ENCODE data around the gene NCBP1.

The NCBP1 gene

DNA sequence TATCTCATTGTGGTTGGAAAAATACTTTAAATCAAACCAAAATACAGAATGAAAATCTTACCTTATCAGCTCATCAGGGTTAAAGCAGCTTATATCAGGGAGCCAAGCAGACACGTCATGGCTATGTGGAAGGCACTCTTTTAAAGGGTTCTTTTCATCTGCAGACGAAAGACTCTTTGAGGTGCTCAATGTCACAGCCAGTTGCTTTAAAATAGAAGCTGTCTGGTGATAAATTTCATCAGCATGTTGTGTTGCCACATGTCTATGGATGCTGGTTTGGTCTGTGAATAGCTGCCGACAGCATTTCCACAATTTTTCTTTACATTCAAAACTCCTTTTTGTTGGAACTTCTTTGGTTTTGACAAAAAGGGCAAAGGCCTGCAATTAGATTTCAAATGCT is 8.0 kb upstream of the NCBP1 start:
- DNase-seq = no peak

DNA sequence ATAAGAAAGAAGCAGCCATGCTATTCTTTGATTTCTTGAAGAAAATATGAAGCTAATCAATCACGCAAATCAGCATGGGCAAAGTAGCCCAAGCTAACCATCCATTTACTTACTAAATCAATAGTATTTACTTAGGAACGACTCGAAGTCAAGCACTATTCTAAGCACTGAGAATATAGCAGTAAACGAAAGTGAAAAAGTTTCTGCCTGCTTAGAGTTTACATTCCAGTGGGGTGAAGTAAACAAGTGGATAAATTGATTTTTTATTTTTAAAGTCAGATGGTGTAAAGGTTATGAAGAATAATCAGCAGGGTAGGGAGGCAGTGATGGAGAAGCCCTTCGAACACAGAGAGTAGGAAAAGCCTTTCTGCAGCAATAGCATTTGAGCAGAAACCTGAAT is 6.0 kb upstream of the NCBP1 start:
- no peak for DNase-seq

DNA sequence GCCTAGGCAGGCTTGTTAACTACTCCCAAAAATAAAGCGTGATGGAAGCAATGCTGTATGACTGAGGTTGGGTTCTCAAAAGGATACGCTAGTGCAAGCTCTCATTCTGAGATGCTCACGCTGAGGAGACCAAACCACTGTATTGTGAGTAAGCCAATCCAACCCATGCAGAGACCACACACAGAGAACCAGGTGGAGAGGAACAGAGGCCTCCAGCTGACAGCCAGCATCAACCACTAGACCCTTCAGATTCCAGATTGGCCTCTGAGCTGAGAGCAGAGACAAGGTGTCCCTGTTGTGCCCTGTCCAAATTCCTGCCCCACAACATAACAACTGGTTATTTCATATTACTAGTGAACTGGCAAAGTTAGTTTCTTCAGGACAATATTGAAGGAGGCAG is 5.0 kb upstream of the NCBP1 start:
- no peak for DNase-seq

DNA sequence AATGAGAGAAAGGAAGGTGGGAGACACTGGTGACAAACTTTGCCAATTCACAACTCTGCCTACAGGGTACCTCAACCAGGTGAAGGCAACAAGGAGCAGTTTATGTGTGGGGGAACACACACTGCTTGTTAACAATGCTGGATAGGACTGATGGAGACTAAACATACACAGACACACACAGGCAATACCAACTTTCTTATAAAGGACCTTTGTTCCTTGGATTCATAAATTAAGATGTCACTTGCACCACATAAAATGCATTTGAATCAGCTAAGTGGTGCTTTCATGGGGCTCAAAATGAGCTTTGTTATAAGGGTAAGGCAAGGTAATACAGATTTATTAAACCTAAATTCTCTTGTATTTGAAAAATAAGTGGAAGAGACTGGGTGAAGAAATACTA is 4.5 kb upstream of the NCBP1 start:
- no peak for DNase-seq

DNA sequence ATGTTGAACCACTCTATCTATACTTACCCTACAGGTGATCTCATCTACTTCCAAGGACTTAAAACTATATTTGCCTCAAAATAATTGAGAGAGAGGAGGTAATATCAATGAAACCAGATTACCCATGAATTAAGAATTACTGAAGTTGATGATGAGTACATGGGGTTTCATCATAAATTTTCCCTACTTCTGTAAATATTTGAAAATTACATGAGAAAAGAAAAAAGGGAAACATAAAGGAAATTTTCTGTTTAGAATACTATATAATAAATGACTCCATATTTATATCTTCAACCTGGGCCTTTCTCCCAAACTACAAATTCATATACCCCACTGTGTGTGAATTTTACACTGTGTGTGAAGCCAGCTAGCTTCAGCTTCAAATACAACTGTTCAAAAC is 3.0 kb upstream of the NCBP1 start:
- DNase-seq = no peak

DNA sequence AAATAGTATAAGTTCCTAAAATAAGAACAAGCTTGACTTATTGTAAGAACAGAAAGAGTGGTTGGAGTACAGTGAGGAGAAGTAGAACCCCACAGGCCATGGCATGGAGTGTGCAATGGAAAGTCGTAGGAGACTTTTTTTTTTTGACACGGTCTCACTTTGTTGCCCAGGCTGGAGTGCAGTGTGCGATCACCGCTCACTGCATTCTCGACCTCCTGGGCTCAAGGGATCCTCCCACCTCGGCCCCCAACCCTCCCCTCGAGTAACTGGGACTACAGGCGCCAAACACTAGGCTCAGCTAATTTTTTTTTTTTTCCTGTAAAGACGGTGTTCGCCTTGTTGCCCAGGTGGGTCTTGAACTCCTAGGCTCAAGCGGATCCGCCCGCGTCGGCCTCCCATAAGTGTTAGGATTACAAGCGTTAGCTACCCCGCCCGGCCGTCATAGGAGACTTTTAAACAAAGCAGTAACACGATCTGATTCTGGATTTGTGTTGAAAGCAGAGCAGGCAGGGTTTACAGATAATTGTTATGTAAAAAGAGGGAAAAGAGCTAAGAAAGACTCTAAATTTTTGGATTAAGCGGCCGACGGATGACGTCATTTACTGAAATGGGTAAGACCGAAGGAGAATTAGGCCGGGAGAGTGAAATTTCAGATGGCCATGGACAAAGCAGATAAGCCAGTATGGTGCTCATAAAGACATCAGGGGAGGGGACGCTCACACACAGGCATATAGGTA is 1.2 kb upstream of the NCBP1 start:
- peak; percentile 78 for DNase-seq

DNA sequence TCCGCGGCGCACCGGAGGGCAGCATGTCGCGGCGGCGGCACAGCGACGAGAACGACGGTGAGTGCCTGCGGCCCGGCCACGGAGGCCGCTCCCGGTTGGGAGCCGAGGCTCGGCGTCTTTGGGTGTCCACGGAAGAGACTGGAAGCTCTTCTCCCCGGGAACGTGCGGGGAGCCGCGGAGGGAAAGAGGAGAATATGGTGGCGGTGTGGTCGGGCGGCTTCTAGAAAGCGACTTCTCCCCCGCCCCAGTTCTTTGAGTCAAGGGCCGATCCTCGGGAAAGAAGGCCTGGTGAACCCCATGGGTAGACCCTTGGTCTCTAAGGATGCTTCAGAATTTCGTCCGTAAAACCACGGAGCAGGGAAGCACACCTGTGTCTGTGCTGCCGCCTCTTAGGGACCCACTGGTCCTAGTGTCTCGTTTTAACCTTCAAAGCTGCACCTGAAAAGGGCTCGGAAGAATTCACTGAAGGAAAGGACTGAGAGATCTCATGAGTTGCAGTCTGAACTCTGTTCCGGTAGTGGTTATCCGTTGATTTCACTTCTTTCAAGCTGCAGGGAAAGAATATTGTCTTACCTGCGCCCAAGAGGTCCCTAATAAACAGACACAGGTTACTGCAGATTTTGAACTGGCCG is 354 bp downstream of the NCBP1 start:
- no peak for DNase-seq

DNA sequence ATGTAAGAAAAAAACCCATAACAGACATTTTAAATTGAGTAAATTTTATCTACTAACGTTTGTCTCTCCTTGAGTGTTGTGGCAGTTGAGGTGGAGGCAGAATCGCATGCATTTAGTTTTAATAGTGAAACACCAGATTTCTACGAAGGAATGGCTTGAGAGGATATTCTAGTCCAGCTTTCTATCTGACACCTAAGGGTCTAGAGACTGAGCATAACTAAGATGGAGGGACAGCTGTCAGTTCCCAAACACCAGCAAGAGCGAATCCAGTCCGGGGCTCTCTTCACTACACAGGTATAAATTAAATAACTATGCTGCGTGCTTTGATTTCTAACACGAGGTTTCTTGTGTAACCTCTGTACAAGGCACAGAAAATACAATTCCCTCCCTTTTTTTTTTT is 1.4 kb downstream of the NCBP1 start:
- no peak for DNase-seq

DNA sequence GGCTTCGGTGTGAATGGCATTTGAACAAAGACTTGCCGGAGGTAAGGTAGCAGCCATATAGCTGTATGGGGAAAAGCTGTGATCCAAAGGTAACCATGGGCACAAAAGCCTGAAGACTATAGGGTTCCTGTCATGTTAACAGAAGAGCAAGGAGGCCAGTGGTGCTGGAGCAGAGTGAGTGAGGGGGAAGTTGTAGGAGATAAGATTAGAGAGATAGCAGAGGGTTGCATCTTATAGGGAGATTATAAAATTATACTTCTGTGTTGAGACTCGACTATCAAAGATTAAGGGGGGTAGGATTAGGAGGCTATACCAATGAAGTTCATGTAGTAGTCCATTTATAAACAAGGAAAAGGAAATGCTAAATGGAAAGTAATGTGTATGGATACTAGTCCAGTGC is 3.3 kb downstream of the NCBP1 start:
- DNase-seq = no peak

DNA sequence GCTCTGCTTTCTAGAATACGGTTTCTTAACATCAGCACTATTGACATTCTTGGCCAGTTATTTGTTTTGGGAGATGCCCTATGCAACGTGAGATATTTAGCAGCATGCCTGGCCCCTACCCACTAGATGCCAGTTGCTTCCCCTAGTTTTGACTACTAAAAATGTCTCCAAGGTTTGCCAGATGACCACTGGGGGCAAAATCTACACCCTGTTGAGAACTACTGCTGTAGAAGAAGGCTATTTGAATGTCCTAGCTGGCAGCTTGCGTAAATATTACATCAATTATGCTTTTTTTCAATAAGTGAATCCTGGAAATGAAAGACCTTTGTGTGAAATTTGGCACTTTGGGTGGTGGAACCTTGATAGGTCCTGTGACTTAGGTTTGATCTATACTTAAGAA is 5.0 kb downstream of the NCBP1 start:
- DNase-seq = no peak

DNA sequence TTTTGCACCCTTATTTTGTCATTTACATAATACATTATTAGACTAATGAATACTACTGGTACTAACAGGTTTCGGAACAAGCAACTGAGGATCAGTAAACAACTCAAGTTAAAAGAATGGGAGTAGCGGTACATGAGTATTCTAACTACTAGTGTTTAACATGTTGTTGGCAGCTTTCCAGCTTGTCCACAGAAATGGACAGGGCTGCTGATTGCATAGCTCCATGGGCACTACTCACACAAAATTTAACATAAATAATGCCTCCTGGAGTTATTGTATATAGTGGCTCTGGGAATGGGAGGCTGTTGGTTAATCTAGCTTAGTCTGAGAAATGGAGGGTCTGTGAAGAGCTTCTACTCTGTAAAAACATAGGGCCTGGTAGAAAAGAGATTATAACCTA is 6.7 kb downstream of the NCBP1 start:
- DNase-seq = no peak

DNA sequence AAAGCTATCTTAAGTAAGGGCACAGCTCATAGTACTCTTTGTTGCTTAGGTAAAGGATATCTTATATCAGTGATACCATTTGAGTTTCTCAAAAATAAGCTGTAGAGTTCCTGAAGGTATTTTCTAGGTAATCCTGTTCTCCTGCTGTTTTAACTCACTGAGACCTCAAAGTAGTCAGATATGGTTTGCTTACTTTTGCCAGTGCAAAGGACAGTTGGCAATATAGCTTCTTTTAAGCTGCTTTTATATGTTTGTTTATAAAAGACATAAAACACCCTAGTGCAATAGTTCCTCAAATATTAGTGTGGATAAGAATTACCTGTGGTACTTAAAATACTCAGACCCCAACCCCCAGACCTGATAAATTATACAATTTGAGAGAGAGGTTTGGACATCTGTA is 12.1 kb downstream of the NCBP1 start:
- no peak for DNase-seq

DNA sequence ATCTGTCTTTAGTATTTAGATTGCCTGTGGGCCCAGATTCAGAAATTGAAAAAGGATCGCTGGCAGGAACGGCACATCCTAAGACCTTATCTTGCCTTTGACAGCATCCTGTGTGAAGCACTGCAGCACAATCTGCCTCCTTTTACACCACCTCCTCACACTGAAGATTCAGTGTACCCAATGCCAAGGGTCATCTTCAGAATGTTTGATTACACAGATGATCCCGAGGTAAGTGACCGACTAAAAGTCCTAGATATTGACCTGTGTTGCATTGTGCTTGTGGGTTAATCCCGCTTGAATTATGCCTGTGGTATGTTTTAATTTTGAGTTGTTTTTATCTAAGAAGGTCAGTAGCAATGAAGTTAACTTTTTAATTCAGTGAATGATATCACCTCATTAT is 14.4 kb downstream of the NCBP1 start:
- no peak for DNase-seq

DNA sequence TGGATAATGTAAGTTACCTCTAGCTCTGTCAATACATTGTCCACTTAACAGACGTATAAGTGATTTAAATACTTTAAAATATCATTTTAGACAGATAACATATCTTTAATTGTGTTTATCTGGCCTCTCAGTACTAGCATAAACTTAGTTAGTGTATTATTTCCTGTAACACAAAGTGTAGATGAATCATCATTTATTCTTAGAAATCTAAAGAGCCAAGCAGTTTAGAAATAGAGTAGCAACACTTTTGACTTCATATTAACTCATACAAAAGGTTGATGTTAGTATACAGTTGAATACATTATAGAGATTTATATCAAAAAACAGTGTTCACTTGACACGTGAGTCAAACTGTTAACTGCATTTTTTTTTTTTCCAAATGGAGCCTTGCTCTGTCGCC is 18.0 kb downstream of the NCBP1 start:
- DNase-seq = no peak

DNA sequence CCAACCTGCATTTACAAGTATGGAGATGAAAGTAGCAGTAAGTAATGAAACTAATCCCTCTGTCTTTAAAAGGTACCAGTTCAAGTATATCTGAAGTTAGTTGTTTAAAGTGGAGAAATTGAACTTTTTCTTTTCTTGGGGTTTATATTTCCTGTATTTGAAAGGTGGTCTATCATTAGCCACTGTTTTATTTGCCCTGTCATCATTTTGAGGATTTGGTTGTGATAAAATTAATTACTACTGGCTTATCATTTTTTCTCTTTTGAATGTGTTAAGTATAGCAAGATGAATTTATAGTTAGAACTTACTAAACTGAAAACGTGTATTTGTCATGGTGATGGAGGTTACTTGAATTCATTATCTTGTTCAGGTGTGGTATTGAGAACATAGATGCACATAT is 25.1 kb downstream of the NCBP1 start:
- no peak for DNase-seq

DNA sequence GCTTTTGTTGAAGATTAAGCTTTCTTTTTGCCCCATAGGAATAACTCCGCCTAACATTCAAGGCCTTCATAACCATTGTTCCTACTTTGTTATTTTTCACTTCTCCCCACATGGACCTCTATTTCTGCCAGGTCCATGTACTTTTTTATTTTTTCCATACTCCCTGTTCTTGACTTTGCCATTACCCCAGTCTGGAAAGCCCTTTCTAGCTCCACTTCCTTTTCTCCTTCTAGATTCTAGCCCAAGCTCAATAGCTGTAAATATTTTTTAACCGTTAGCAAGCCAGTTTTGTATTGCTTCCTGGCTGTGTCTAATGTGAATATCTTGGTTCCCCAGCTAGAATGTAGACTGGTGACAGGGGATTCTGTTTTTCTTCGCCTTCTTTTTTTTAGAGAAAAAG is 26.1 kb downstream of the NCBP1 start:
- DNase-seq = no peak

DNA sequence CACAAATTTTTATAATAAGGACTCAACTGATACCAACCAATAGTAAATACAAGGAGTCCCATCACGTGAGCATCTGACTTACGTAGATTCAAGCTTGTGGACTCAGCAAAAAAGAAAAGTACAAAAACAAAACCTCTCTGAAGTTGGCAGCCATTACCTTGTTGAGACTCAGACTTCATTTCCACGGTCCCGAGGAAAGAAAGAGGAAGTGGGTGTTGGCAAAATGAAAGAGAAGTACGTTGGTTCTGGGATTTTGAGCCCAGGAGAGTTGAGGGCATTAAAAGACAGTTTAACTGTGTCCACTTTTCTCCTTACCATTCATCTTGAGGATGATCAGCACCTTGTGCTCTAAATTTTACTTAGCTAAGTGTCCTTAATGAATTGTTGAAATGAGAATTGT is 26.7 kb downstream of the NCBP1 start:
- no peak for DNase-seq

DNA sequence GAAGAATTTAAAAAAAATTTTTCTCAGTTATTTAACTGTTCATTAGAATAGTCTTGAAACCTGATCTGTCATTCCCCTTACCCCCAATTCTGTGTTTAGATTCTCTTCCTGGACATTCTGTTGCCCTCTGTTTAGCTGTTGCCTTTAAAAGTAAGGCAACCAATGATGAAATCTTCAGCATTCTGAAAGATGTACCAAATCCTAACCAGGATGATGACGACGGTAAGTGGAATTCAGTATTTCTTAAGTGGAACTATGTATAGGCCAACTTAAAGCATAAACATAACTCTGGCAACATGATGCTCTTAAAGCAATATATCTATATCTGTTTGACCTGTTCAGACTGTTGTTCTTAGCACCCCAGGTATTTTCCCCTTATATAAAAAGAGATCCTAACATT is 27.2 kb downstream of the NCBP1 start:
- no peak for DNase-seq

DNA sequence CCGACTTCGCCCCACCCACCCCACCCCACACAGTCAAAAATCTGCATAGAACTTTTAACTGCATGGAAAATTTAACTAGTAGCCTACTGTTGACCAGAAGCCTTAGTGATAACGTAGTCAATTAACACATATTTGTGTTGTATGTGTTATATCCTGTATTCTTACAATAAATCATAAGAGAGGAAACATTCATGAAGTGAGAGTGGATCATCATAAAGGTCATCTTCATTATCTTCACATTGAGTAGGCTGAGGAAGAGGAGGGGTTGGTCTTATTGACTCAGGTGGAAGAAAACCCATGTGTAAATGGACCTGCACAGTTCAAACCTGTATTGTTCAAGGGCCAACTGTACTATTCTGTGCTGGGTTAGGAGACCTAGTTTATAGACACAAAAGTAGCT is 32.1 kb downstream of the NCBP1 start:
- DNase-seq = no peak

DNA sequence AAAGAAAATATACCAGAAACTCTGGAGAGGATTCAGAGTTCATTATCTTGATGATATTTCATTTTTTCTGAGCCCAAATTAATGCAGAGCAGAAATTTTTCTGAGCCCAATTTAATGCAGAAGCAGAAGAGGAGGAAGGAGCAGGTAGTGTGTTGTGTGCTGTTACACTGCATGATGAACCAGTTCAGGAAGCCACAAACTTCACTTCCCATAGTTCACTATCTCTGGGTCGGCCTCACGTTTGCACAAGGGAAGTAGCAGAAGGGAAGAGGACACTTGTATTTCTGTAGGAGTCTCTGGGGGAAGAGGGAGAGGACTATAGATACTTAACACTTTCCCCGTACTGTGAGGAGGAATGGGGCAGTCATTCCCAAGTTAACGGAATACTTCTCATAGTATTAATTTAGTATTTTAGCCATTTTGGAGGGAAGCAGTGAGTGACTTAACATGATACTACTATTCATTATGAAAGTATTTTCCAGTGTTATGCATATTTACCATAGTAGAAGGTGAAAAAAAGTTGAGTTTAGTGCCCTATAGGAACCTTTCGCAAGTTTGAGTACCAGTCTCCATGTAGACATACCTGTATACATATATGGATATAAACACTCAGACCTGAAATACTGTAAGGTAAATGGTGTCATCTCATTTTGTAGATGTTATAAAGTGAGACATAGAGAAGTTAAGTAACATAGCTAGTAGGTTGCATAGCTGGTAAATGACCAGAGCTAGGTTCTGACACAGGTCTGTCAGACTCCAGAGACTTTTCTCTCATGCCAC is 33.5 kb downstream of the NCBP1 start:
- no peak for DNase-seq

DNA sequence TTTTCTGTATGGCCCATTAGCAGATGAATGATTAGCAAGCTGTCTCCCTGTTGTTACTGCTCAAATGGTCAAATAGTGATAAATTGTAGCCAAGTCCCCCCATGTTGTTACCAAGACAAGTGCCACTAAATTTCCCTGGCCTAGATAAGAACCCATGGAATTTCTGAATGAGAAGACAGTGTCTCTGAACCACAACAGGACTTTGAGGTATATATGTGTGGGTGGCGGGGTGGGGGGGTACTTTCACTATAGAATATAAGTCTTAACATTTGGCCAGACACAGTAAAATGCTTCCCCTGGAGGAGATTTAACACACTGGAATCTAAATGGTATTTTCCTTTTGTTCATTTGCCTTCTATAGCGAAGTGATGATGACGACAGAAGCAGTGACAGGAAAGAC is 34.9 kb downstream of the NCBP1 start:
- no peak for DNase-seq

DNA sequence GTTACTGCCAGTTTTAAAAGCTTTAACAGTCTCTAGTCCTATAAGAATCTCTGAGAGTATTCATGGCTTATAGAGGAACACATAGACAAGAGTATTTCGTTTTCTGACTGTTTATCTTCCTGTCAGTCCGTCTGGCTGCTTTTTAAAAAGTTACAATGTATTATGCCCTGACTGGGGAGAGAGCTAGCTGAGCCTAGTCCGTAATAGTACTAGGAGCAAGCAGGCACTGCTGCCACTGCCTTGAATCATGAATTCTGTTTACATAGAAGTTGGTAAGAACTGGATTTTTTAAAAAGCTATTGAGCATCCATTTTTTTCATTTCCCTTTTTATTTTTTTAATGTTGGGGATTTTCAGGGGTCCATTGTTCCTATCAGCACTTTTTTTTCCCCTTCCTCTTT is 37.0 kb downstream of the NCBP1 start:
- no peak for DNase-seq

DNA sequence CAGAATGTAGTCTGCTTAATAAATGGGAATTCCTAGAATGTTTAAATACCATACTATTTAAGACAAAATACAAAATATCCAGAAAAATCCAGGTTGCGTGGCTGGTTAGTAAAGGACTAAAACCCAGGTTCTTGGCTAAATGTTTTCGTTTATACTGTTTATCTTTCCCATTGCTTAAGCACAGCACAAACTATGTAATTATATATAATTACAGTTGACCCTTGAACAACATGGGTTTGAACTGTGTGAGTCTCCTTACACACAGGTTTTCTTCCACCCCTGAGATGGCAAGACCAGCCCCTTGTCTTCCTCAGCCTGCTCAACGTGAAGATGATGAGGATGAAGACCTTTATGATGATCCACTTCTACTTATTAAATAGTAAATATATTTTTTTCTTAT is 38.8 kb downstream of the NCBP1 start:
- no peak for DNase-seq

DNA sequence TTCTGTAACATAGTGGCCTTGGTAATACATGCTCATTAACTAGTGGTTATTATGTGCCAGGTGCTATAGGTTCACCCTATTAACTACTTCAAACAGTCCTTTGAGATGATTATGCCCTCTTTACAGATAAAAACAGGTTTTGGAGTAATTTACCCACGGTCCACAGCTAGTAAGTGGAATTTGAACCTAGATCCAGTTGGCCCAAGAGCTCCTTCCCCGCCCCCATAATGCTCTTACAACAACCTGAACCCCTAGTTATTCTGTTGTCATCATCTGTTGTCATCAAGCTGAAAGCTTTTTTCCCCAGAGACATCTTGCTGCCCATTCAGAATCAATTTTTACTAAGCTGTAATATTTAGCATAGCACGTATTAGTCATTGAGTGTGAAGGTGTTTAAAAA is 40.3 kb downstream of the NCBP1 start:
- no peak for DNase-seq
